ENCODE measurements around the gene ANKRD6. TPM values are rescaled to one million over a fixed set of nuclear protein-coding genes. Genes with fewer than 3 reads are reported as not detected.

Gene ANKRD6
- total and polyA plus RNA-seq, 2 donors (not counting 1 experiment from before 2014, with no cell fraction given), result 3.8 to 10.5 TPM

DNA sequence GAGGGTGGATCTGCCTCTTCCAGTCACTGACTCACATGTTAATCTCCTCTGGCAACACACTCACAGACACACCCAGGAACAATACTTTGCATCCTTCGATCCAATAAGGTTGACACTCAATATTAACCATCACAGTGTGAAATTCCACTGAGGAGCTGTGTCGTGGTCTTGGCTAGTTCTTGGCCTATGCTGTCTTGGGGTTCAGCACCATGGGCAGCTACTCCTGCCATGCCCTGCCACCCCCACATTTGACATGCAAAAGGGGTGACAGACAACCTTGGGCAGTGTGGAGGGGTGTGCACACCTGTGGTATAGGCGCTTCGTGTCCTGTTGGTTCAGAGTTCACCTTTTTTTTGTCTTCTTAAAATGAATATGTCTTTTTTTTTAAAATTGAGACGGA, 25.8 kb downstream of the ANKRD6 start:
- CTCF ChIA-PET, result no interaction called here
- TF ChIP-seq, protein P1, sequence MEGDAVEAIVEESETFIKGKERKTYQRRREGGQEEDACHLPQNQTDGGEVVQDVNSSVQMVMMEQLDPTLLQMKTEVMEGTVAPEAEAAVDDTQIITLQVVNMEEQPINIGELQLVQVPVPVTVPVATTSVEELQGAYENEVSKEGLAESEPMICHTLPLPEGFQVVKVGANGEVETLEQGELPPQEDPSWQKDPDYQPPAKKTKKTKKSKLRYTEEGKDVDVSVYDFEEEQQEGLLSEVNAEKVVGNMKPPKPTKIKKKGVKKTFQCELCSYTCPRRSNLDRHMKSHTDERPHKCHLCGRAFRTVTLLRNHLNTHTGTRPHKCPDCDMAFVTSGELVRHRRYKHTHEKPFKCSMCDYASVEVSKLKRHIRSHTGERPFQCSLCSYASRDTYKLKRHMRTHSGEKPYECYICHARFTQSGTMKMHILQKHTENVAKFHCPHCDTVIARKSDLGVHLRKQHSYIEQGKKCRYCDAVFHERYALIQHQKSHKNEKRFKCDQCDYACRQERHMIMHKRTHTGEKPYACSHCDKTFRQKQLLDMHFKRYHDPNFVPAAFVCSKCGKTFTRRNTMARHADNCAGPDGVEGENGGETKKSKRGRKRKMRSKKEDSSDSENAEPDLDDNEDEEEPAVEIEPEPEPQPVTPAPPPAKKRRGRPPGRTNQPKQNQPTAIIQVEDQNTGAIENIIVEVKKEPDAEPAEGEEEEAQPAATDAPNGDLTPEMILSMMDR (IDR thresholded peaks at IDR 0.05), result no peak
- no peak for TF ChIP-seq EZH2 (IDR thresholded peaks at IDR 0.05; ENCODE audit: borderline replicate concordance, insufficient read depth, low read depth, low read length, poor library complexity, severe bottlenecking)
- Mint-ChIP-seq H3K4me1 (no peaks in the 10 kb centered on the region), H3K27me3 (no peaks in the 10 kb centered on the region), H3K9me3 (ENCODE audit: insufficient read depth) (no peaks in the 10 kb centered on the region), H3K4me3 (no peak overlapping the region), H3K27ac (no peak overlapping the region)
- DNase-seq (no peak), ATAC-seq (ENCODE audit: low read depth) (no peak)
- no peak overlapping the region for H3K27ac ChIP-seq (ENCODE audit: low read length in 2 of 2)
- no peaks in the 10 kb centered on the region for H3K27me3 ChIP-seq (replicated peaks in 1 of 4; ENCODE audit: control extremely low read depth in 1 of 4, control insufficient read depth in 3 of 4, insufficient read depth in 4 of 4, low read length in 3 of 4)
- POLR2A ChIA-PET, result no interaction called here
- no peak overlapping the region for H3K4me3 ChIP-seq (ENCODE audit: control extremely low read depth in 1 of 5, extremely low read depth in 1 of 5, insufficient read depth in 1 of 5, low read depth in 2 of 5, low read length in 4 of 5)
- H3K4me2 ChIP-seq (replicated peaks; ENCODE audit: low read depth, low read length, poor library complexity, severe bottlenecking), result no peak overlapping the region
- no peak overlapping the region for H2AFZ ChIP-seq (ENCODE audit: insufficient read depth, low read depth, low read length, poor library complexity, severe bottlenecking)
- no peaks in the 10 kb centered on the region for H3K79me2 ChIP-seq (ENCODE audit: control insufficient read depth, insufficient read depth, low read length)
- intact Hi-C loops (cut with micrococcal nuclease), result no loop called here
- H3K36me3 ChIP-seq (replicated peaks in 1 of 2; ENCODE audit: control extremely low read depth in 1 of 2, control insufficient read depth in 1 of 2, extremely low read depth in 1 of 2, insufficient read depth in 2 of 2, low read length in 1 of 2), result no peaks in the 10 kb centered on the region
- H3K4me1 ChIP-seq (ENCODE audit: control insufficient read depth in 2 of 2, insufficient read depth in 2 of 2, low read length in 2 of 2), result no peaks in the 10 kb centered on the region
- H3K9me3 ChIP-seq (ENCODE audit: control extremely low read depth in 1 of 3, control insufficient read depth in 2 of 3, insufficient read depth in 1 of 3, low read length in 2 of 3), result no peaks in the 10 kb centered on the region
- no peak overlapping the region for H3K9ac ChIP-seq (ENCODE audit: low read length)
- WGBS (ENCODE audit: insufficient coverage), result 93% methylated on average over 3 of the region's 5 CpGs
- H4K20me1 ChIP-seq (ENCODE audit: control insufficient read depth, insufficient read depth, low read length, poor library complexity, severe bottlenecking), result no peaks in the 10 kb centered on the region

DNA sequence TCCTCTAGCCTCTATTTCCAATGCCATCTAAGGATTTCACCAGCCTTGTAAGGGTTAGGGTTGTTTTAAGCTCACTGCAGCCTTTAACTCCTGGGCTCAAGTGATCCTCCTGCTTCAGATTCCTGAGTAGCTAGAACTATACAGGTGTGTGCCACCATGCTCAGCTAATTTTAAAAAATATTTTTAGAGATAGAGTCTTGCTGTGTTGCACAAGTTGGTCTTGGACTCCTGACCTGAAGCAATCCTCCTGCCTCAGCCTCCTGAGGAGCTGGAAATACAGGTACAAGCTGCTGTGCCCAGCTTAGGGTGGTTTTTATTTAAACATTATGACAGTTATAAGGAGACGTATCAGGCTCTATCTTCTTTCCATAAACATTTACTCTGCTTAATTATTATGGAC, 26.5 kb downstream of the ANKRD6 start:
- no peaks in the 10 kb centered on the region for H3K9me3 Mint-ChIP-seq (ENCODE audit: insufficient read depth)
- H3K4me1 Mint-ChIP-seq, result no peaks in the 10 kb centered on the region
- no peak overlapping the region for H3K4me3 Mint-ChIP-seq
- ChIA-PET CTCF (interaction anchor here (0.6 kb wide), 1 partner anchor 151 kb away, joined by 3 read pairs; no protein-coding TSS in a partner anchor), POLR2A (no interaction called here)
- no peaks in the 10 kb centered on the region for H3K27me3 Mint-ChIP-seq
- no peak overlapping the region for H3K27ac Mint-ChIP-seq
- Histone ChIP-seq H4K20me1 (ENCODE audit: control insufficient read depth, insufficient read depth, low read length, poor library complexity, severe bottlenecking) (no peaks in the 10 kb centered on the region), H3K4me2 (replicated peaks; ENCODE audit: low read depth, low read length, poor library complexity, severe bottlenecking) (no peak overlapping the region), H3K4me1 (ENCODE audit: control insufficient read depth in 2 of 2, insufficient read depth in 2 of 2, low read length in 2 of 2) (no peaks in the 10 kb centered on the region), H3K36me3 (replicated peaks in 1 of 2; ENCODE audit: control extremely low read depth in 1 of 2, control insufficient read depth in 1 of 2, extremely low read depth in 1 of 2, insufficient read depth in 2 of 2, low read length in 1 of 2) (no peaks in the 10 kb centered on the region), H3K27me3 (replicated peaks in 1 of 4; ENCODE audit: control extremely low read depth in 1 of 4, control insufficient read depth in 3 of 4, insufficient read depth in 4 of 4, low read length in 3 of 4) (no peaks in the 10 kb centered on the region), H3K27ac (ENCODE audit: low read length in 2 of 2) (no peak overlapping the region), H3K9me3 (ENCODE audit: control extremely low read depth in 1 of 3, control insufficient read depth in 2 of 3, insufficient read depth in 1 of 3, low read length in 2 of 3) (no peaks in the 10 kb centered on the region), H2AFZ (ENCODE audit: insufficient read depth, low read depth, low read length, poor library complexity, severe bottlenecking) (no peak overlapping the region), H3K79me2 (ENCODE audit: control insufficient read depth, insufficient read depth, low read length) (no peaks in the 10 kb centered on the region), H3K4me3 (ENCODE audit: control extremely low read depth in 1 of 5, extremely low read depth in 1 of 5, insufficient read depth in 1 of 5, low read depth in 2 of 5, low read length in 4 of 5) (no peak overlapping the region), H3K9ac (ENCODE audit: low read length) (no peak overlapping the region)
- intact Hi-C loops (cut with micrococcal nuclease), result no loop called here
- DNase-seq, result no peak
- no peak for ATAC-seq (ENCODE audit: low read depth)
- no CpG with 5 or more reads among the region's 1 CpG for WGBS (ENCODE audit: insufficient coverage)
- TF ChIP-seq, protein P1 (IDR thresholded peaks at IDR 0.05), result no peak
- no peak for TF ChIP-seq EZH2 (IDR thresholded peaks at IDR 0.05; ENCODE audit: borderline replicate concordance, insufficient read depth, low read depth, low read length, poor library complexity, severe bottlenecking)

Data from B cell (primary cell).